GM12874 (cell line): ENCODE data around the gene HMOX1.

Experiments
- CTCF ChIP-seq: IDR thresholded peaks from 2 replicates; pipeline ENCODE4 v1.5.1; 2011; ENCODE audit warnings: low read depth, mild to moderate bottlenecking, control low read depth, low read length, moderate library complexity; ENCODE audit not compliant: insufficient read depth

HMOX1 gene

GRCh38 chr22:35341090-35341874 is 39.6 kb upstream of the HMOX1 start:
- no peak for TF ChIP-seq CTCF

DNA sequence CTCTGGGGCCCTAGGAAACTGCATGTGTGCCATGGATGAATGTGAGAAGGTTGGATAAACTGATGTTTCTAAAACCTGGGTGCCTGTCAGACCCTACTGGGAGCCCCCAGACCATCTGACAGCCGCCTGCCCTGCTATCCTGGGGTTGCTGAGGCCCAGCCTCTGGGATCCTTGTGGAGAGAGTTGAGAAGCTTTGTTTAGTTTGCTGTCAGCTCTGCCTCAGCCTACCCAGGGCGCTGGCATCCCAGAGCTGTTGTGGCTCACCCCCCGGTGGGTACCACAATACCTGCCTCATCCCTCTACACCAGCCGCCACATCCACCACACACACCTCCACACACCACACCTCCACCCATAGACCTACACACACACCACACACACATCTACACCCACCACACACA is 38.5 kb upstream of the HMOX1 start:
- no peak for TF ChIP-seq CTCF

DNA sequence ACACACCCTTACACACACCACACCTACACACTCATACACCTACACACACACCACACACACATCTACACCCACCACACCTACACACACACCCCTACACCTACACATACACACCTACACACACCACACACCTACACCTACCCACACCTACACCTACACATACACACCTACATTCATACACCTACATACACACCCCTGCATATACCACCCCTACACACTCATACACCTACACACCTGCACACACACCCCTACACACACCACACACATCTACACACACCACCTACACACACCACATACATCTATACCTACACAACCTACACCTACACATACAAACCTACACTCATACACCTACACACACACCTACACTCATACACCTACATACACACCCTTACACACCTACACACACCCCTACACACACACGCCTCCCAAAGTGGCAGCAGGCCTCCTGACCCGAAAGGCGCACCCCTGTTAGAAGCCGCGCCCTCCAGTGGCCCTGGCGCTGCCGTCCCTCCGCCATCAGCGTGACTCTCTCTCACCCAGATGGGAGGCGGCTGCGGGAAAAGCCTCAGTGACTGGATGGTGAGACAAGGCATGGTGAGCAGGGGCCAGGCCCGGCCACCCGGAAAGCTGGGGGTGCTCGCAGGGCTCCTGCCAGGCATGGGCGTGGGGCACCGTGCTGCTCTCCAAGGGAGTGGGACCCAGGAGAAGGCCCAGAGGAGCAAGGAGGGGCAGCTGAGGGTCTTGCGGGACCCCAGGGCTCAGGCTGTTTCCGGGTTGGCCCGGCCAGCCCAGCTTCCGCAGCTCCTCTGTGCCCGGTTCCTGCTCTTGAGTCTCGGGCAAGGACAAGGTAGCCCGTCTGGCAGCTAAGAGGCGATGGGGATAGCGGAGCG is 37.0 kb upstream of the HMOX1 start:
- TF ChIP-seq CTCF: no peak

DNA sequence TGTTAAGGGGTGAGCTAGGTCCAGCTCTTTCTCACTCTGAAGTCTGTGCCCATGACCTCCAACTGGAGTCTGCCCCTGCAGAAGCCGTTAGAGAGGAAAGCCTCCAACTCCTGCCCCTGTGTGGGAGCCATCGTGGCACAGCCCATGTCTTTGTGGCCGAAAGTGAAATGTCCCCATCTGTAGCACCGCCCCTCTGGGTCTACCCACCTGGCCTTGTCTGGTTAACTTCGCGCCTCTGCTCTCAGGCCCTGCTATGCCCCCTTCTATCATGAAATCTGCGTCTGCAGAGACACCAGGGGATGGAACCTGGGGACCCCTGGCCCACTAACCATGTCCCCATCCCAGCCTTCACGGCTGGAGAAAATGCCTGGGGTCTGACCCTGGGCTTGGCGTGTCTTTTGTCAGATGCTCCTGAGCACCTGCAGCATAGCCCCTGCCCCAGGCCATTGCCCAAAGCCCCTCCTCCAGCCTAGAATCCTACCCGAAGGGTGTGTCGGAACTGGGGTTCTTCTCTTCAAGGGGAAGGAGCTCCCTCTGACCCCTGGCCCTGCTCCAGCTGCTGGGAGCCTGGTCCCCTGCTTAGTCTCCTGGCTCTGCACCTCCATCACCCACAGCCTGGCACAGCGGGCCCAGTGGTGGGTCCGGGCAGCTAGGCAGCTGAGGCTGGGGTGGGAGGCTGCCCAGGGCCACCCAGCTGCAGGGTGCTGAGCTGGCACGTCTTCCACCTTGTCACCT is 35.8 kb upstream of the HMOX1 start:
- no peak for TF ChIP-seq CTCF

- no peak for TF ChIP-seq CTCF
These were observed 34.9 kb upstream of the HMOX1 start for GRCh38 chr22:35345808-35346505.

DNA sequence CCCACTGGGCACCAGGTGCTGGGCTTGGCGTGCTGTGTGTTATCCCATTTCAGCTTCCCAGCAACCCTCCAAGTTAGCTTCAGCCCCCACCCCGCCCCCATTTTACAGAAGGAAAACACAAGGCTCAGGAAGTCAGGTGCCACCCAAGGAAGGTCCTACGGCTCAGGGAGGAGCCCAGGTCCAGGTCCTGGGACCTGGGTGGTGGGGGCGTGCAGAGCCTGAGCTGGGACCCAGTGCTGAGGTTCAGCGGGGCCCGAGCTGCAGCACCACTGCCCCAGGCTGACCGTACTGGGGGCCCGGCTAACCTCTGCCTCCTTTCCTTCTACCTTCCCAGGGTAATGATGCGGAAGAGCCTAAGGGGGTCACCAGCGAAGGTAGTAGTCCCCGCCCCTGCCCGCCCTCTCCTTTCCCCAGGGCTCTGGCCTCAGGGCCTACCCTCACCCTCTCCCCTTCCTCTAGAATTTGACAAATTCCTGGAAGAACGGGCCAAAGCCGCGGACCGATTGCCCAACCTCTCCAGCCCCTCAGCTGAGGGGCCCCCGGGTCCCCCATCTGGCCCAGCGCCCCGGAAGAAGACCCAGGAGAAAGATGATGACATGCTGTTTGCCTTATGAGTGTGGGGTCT is 34.2 kb upstream of the HMOX1 start:
- TF ChIP-seq CTCF: no peak
